Measurements from ENCODE around the gene SLC9A1.

DNA sequence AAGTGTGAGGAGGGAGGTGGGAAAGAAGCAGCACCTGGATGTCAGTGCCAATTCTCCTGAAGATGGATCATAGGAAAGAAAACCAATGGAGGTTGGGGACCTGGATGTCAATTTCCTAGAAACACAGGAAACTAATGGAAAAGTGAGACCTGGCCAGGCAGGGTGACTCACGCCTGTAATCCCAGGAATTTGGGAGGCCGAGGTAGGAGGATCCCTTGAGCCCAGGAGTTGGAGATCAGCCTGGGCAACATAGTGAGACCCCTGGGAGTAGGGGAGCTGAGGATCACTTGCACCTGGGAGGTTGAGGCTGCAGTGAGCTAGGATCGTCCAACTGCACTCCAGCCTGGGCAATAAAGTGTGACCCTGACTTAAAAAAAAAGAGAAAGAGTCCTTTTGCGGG is 21.4 kb upstream of the SLC9A1 start:
- TF ChIP-seq POLR2A (IDR thresholded peaks at IDR 0.05) (no peak), POLR2AphosphoS5 (IDR thresholded peaks at IDR 0.05) (no peak)
- TF ChIP-seq, protein P1, sequence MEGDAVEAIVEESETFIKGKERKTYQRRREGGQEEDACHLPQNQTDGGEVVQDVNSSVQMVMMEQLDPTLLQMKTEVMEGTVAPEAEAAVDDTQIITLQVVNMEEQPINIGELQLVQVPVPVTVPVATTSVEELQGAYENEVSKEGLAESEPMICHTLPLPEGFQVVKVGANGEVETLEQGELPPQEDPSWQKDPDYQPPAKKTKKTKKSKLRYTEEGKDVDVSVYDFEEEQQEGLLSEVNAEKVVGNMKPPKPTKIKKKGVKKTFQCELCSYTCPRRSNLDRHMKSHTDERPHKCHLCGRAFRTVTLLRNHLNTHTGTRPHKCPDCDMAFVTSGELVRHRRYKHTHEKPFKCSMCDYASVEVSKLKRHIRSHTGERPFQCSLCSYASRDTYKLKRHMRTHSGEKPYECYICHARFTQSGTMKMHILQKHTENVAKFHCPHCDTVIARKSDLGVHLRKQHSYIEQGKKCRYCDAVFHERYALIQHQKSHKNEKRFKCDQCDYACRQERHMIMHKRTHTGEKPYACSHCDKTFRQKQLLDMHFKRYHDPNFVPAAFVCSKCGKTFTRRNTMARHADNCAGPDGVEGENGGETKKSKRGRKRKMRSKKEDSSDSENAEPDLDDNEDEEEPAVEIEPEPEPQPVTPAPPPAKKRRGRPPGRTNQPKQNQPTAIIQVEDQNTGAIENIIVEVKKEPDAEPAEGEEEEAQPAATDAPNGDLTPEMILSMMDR (IDR thresholded peaks at IDR 0.05) = no peak

All from breast epithelium (tissue), 3 donors.